Mucosa of descending colon (tissue), 3 donors: Measurements from ENCODE around the gene POLR2L. TPM values are rescaled to one million over a fixed set of nuclear protein-coding genes. Genes with fewer than 3 reads are reported as not detected.
A peak's percentile ranks its signal among the peaks of the same experiment; 100 is the strongest.

ENCODE experiments used
- ATAC-seq: fragments of 200-7000 bp; cut with Tn5 transposase; one replicate; pipeline ENCODE4 v1.9.1; 2020; ENCODE audit warnings: mild to moderate bottlenecking, moderate library complexity
- DNase-seq, 3 donors: peaks; one replicate each; pipeline ENCODE4 v3.0.0-alpha.2; 2020
- H3K36me3 ChIP-seq: fragments of 200-600 bp; one replicate; pipeline ENCODE4 v1.8.0; 2021; ENCODE audit warnings: low read depth, mild to moderate bottlenecking
- H3K4me1 ChIP-seq: fragments of 200-600 bp; one replicate; pipeline ENCODE4 v1.8.0; 2021; ENCODE audit warnings: low read depth, mild to moderate bottlenecking
- H3K4me3 ChIP-seq: fragments of 200-600 bp; one replicate; pipeline ENCODE4 v1.8.0; 2021; ENCODE audit warnings: mild to moderate bottlenecking
- H3K9me3 ChIP-seq: fragments of 200-600 bp; one replicate; pipeline ENCODE4 v1.8.0; 2021; ENCODE audit warnings: mild to moderate bottlenecking
- CTCF ChIP-seq: fragments of 200-600 bp; IDR thresholded peaks from one replicate; pipeline ENCODE4 v1.8.0; 2022; ENCODE audit warnings: antibody characterized with exemption, mild to moderate bottlenecking
- intact Hi-C, 2 donors: fragments of 100-400 bp; cut with DNase I in 1 of 2; cut with micrococcal nuclease in 1 of 2; formaldehyde crosslinking; loops; one replicate each; pipeline versions ENCODE4 v1.11.0 to v1.11.1; 2022; cut with DNase I, micrococcal nuclease
- total RNA-seq, 3 donors: library from RNA; stranded (reverse); fragmentation: NEBNext Ultra II Directional in 2 of 3; extraction: Animal tissue kit (Norgen Biotek cat#: 25700) in 2 of 3; gene quantifications; one replicate each; pipeline versions ENCODE4 v1.2.1 to v1.2.4, GENCODE V29; 2021 to 2023
- donor health status: DM: no; HTN: no; CAD: no; lungs with moderate emphysema.
- donor health status: DM: no; HTN: no; CAD: no.
- donor health status: DM: no; HTN: yes; CAD: no.

The POLR2L gene
- total RNA-seq, 3 donors from 2014 or later = 67.1 to 86.8 (median 82.1) TPM

GRCh38 chr11:813456-814096 is 28.8 kb downstream of the POLR2L start:
- no peak for TF ChIP-seq CTCF
- Histone ChIP-seq H3K4me3 (no peak overlapping the region), H3K36me3 (no peaks in the 10 kb centered on the region), H3K9me3 (no peaks in the 10 kb centered on the region), H3K4me1 (peaks cover 19% of the 10 kb centered on the region)
- ATAC-seq (no peak), DNase-seq (no peak)
- intact Hi-C loops = no loop called here

DNA sequence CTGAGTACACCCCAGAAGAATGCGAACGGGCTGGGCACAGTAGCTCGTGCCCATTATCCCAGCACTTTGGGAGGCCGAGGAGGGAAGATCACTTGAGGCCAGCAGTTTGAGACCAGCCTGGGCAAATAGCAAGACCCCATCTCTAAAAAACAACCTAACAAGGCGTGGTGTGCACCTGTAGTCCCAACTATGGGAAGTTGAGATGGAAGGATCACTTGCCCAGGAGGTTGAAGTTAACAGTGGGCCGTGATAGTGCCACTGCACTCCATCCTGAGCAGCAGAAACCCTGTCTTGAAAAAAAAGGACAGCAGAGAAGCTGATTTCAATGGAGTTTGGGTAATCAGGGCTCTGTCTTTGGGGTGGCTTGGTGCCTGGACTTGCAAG is 29.3 kb downstream of the POLR2L start:
- Histone ChIP-seq H3K4me3 (no peak overlapping the region), H3K4me1 (peaks cover 21% of the 10 kb centered on the region), H3K9me3 (no peaks in the 10 kb centered on the region), H3K36me3 (no peaks in the 10 kb centered on the region)
- DNase-seq (no peak), ATAC-seq (no peak)
- intact Hi-C loops = no loop called here
- no peak for TF ChIP-seq CTCF

- Histone ChIP-seq H3K9me3 (no peaks in the 10 kb centered on the region), H3K4me1 (peaks cover 28% of the 10 kb centered on the region), H3K36me3 (no peaks in the 10 kb centered on the region), H3K4me3 (no peak overlapping the region)
- intact Hi-C loops = no loop called here
- TF ChIP-seq CTCF = no peak
- DNase-seq (no peak), ATAC-seq (no peak)
These were observed 29.9 kb downstream of the POLR2L start for GRCh38 chr11:812390-812789.

- DNase-seq (peak in 1 of 3 donors; percentile 40), ATAC-seq (no peak)
- no peak for TF ChIP-seq CTCF
- intact Hi-C loops = no loop called here
- Histone ChIP-seq H3K9me3 (no peaks in the 10 kb centered on the region), H3K36me3 (no peaks in the 10 kb centered on the region), H3K4me1 (peaks cover 28% of the 10 kb centered on the region), H3K4me3 (no peak overlapping the region)
These were observed 30.7 kb downstream of the POLR2L start for GRCh38 chr11:811446-812245.

DNA sequence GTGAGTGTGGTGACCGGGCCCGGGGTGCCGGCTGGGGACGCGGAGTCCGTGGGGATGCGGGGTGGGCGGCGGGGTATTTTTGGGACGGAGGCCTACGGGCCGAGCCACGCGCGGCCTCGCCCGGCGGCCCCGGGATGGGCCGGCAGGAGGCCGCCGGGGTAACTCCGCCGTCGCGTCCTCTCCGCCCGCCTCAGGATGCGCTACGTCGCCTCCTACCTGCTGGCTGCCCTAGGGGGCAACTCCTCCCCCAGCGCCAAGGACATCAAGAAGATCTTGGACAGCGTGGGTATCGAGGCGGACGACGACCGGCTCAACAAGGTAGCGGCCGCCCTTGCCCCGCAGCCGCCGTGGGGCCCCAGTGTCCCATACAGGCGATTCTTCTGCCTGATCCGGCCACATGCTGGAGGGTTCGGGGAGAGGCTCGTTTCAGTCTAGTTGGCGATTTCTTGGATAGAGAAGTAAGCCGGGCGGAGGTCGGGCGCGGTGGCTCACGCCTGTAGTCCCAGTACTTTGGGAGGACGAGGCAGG is 32.2 kb downstream of the POLR2L start:
- Histone ChIP-seq H3K4me1 (peaks cover 28% of the 10 kb centered on the region), H3K9me3 (no peaks in the 10 kb centered on the region), H3K4me3 (peak overlapping the region; percentile 78), H3K36me3 (no peaks in the 10 kb centered on the region)
- ATAC-seq = peak; percentile 18
- intact Hi-C loops = no loop called here
- TF ChIP-seq CTCF = no peak
- peak in 2 of 3 donors; percentile 43 to 72 for DNase-seq
